Erythroblast (primary cell): ENCODE results near the gene PRKG1.

Source experiments
- GATA1 ChIP-seq: IDR thresholded peaks from 2 replicates; pipeline ENCODE4 v1.6.1; 2011; ENCODE audit warnings: low read depth, mild to moderate bottlenecking, control low read depth, low read length, moderate library complexity
- POLR2A ChIP-seq: IDR thresholded peaks from 2 replicates; pipeline ENCODE4 v1.6.1; 2011; ENCODE audit warnings: mild to moderate bottlenecking, low read length

- no peak for TF ChIP-seq POLR2A
- no peak for TF ChIP-seq GATA1
These were observed 569.4 kb downstream of the PRKG1 start for GRCh38 chr10:51643734-51644133.
